CD4-positive, alpha-beta memory T cell (primary cell): ENCODE results near the gene BLTP1. TPM values are rescaled to one million over a fixed set of nuclear protein-coding genes. Genes with fewer than 3 reads are reported as not detected.
"Not testable (repeated sequence)": the region's sequence is repeated elsewhere in the genome, so short reads cannot be mapped to it uniquely, and the experiment has no call there.

Experiments
- CTCF ChIA-PET: fragments of 350-600 bp; sonication (Branson Sonifier 250); formaldehyde crosslinking; loops from one replicate; lab custom pipeline; 2021; ENCODE audit warnings: inconsistent platforms; ENCODE audit not compliant: partially characterized antibody; lab: Charles Lee
- POLR2A ChIA-PET: fragments of 350-600 bp; sonication (Branson Sonifier 250); formaldehyde crosslinking; loops from one replicate; lab custom pipeline; 2021; ENCODE audit not compliant: partially characterized antibody; lab: Charles Lee
- DNase-seq, 5 donors: peaks; one replicate each; pipeline versions ENCODE4 v3.0.0 to v3.0.0-alpha.2; 2020 to 2022; ENCODE audit warnings: mixed read lengths in 1 of 5
- H3K27ac ChIP-seq: one replicate; pipeline ENCODE4 v1.7.0; 2013; ENCODE audit warnings: low read depth, low read length
- H3K27me3 ChIP-seq: 2 replicates; pipeline ENCODE4 v1.7.0; 2013; ENCODE audit warnings: mild to moderate bottlenecking, low read length, moderate library complexity; ENCODE audit not compliant: insufficient read depth
- H3K36me3 ChIP-seq: 2 replicates; pipeline ENCODE4 v1.7.0; 2013; ENCODE audit warnings: mild to moderate bottlenecking, low read length, moderate library complexity; ENCODE audit not compliant: insufficient read depth
- H3K4me1 ChIP-seq: 2 replicates; pipeline ENCODE4 v1.7.0; 2013; ENCODE audit warnings: mild to moderate bottlenecking, low read length, moderate library complexity; ENCODE audit not compliant: insufficient read depth
- H3K4me3 ChIP-seq, 2 donors: one replicate each; pipeline ENCODE4 v1.7.0; 2013; ENCODE audit warnings: low read length in 2 of 2, mild to moderate bottlenecking in 1 of 2
- H3K9me3 ChIP-seq, 2 donors: one replicate each; pipeline ENCODE4 v1.7.0; 2013; ENCODE audit warnings: low read length in 2 of 2, control low read depth in 1 of 2; ENCODE audit not compliant: control insufficient read depth in 1 of 2
- H3K27ac Mint-ChIP-seq, 7 donors: one replicate each; pipeline ENCODE4 v1.8.0; 2020 to 2021; ENCODE audit warnings: mixed read lengths in 7 of 7, mild to moderate bottlenecking in 6 of 7, inconsistent platforms in 3 of 7, moderate library complexity in 3 of 7
- H3K27me3 Mint-ChIP-seq, 2 donors: one replicate each; pipeline ENCODE4 v1.8.0; 2020 to 2021; ENCODE audit warnings: mixed read lengths in 2 of 2
- H3K36me3 Mint-ChIP-seq, 2 donors: one replicate each; pipeline ENCODE4 v1.8.0; 2020 to 2021; ENCODE audit warnings: mixed read lengths in 2 of 2, inconsistent platforms in 1 of 2, mild to moderate bottlenecking in 1 of 2
- H3K4me1 Mint-ChIP-seq, 4 donors: one replicate each; pipeline ENCODE4 v1.8.0; 2020 to 2021; ENCODE audit warnings: mixed read lengths in 4 of 4, mild to moderate bottlenecking in 1 of 4
- H3K4me3 Mint-ChIP-seq, 8 donors: one replicate each; pipeline ENCODE4 v1.8.0; 2020 to 2021; ENCODE audit warnings: mixed read lengths in 8 of 8, mild to moderate bottlenecking in 7 of 8, moderate library complexity in 6 of 8, inconsistent platforms in 3 of 8
- H3K9me3 Mint-ChIP-seq, 8 donors: one replicate each; pipeline ENCODE4 v1.8.0; 2020 to 2021; ENCODE audit warnings: mixed read lengths in 8 of 8, mild to moderate bottlenecking in 5 of 8, inconsistent platforms in 3 of 8, moderate library complexity in 1 of 8
- intact Hi-C: fragments of 100-400 bp; cut with micrococcal nuclease; formaldehyde crosslinking; loops from one replicate; pipeline ENCODE4 v1.15.1; 2023
- polyA plus RNA-seq, 2 donors: library from polyadenylated mRNA; unstranded; fragments of 300-500 nt; fragmentation: Illumina TruSeq; gene quantifications; one replicate each; pipeline ENCODE4 v1.2.3, GENCODE V29; 2021
- total RNA-seq, 2 experiments: library from RNA; stranded (reverse); gene quantifications; one replicate each; pipeline ENCODE4 v1.2.3, GENCODE V29; 2021

Gene BLTP1, protein sequence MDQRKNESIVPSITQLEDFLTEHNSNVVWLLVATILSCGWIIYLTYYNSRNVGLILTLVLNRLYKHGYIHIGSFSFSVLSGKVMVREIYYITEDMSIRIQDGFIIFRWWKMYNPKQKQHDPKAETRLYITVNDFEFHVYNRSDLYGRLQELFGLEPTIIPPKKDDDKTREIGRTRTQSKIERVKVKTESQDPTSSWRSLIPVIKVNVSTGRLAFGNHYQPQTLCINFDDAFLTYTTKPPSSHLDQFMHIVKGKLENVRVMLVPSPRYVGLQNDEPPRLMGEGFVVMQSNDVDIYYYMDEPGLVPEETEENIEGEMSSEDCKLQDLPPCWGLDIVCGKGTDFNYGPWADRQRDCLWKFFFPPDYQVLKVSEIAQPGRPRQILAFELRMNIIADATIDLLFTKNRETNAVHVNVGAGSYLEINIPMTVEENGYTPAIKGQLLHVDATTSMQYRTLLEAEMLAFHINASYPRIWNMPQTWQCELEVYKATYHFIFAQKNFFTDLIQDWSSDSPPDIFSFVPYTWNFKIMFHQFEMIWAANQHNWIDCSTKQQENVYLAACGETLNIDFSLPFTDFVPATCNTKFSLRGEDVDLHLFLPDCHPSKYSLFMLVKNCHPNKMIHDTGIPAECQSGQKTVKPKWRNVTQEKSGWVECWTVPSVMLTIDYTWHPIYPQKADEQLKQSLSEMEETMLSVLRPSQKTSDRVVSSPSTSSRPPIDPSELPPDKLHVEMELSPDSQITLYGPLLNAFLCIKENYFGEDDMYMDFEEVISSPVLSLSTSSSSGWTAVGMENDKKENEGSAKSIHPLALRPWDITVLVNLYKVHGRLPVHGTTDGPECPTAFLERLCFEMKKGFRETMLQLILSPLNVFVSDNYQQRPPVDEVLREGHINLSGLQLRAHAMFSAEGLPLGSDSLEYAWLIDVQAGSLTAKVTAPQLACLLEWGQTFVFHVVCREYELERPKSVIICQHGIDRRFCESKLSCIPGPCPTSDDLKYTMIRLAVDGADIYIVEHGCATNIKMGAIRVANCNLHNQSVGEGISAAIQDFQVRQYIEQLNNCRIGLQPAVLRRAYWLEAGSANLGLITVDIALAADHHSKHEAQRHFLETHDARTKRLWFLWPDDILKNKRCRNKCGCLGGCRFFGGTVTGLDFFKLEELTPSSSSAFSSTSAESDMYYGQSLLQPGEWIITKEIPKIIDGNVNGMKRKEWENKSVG (N-terminal part only)
- total RNA-seq (10 to 100 TPM; 83.9 to 87.5 TPM), polyA plus RNA-seq (10 to 100 TPM in 1 of 2 donors, 1 to 10 TPM in 1; 3.5 to 12.4 TPM)

DNA sequence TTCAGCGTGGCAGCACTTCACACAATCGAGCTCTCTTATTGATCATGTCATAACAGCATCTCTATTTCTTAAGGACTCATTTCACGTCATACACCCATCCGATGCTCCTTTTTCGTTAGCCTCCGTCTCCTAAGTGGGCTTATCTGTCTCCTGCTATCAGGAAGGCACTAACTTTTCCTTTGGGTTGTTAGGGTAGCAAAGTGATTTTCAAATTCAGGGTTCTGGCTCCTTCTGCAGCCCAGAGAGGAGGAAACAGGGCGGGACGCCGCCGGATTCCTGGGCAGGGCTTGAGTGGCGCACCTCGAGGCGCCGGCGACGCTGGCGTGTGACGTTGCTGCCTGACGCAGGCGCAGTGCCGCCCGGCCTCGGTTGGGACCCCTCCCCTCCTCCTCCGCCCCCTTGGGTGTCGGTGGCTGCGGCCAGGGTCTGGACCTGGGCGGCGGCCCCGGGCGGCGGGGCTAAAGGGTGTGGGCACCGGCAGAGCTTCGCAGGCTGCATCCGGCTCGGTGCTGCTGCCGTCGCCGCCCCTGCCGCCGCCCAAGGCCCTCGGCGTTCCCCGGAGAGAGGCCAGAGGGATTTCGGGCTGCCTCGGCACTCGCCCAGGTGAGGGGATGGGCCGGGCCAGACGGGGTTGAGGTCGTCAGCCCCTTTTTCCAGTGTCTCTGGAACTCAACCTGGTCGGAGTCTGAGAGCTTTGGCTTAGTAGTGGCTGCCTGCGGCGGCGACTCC is at the start of gene BLTP1:
Gene BLTP1 (plus strand): TSS at position 350 of the 729 bp plus-strand sequence. CDS start 18,317 bp downstream, outside the sequence.
- Histone ChIP-seq H3K4me3 (peak within 1 kb of the TSS; percentile 73 to 92), H3K36me3 (peaks cover 7% of the 10 kb centered on the region), H3K9me3 (no peaks in the 10 kb centered on the region), H3K4me1 (peaks cover 63% of the 10 kb centered on the region), H3K27ac (peak within 1 kb of the TSS; percentile 85), H3K27me3 (no peaks in the 10 kb centered on the region)
- H3K27me3 Mint-ChIP-seq: no peaks in the 10 kb centered on the region
- DNase-seq: peak; percentile 85 to 89 (median 88)
- intact Hi-C loops: loop anchor here (1.0 to 10.0 kb wide), 7 partner anchors 21 to 580 kb away; partner anchors contain the start of genes BBS12, BBS7 and CCNA2
- peak within 1 kb of the TSS; percentile 92 to 100 (median 96) for H3K4me3 Mint-ChIP-seq
- H3K36me3 Mint-ChIP-seq: peaks cover 15 to 30% of the 10 kb centered on the region in 2 donors
- CTCF ChIA-PET: interaction anchor here (0.6 to 1.2 kb wide), 2 partner anchors 17 to 21 kb away, joined by 3 to 4 read pairs; no protein-coding TSS in a partner anchor
- peaks cover 51 to 84% (median 64%) of the 10 kb centered on the region in 4 donors for H3K4me1 Mint-ChIP-seq
- POLR2A ChIA-PET: interaction anchor here (0.9 to 5.3 kb wide), 12 partner anchors 8 to 351 kb away, joined by 3 to 40 read pairs (median 3); partner anchors contain the start of genes BBS7 and EXOSC9
- peak within 1 kb of the TSS; percentile 92 to 100 (median 99) for H3K27ac Mint-ChIP-seq
- peaks cover 0 to 2% (median 0%) of the 10 kb centered on the region in 8 donors for H3K9me3 Mint-ChIP-seq

DNA sequence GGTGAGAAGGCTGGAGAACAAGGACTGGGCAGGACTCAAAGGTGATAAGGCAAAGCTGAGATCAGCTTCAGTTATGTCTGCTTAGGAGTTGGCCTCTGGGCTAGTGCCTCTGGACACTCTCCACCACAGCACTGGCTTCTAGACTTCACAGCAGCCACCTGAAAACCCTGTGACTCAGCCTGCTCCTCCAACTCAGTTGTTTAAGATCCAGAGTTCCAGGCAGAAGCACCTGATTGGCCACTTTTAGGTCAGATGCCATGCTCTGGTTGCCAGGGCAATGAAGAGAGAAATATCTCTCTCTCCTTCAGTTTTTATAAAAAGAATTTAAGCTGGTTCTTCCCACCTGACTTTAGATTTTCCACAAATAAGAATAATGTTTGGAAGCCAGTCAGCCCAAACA is 47.9 kb upstream of the BLTP1 start:
- Histone ChIP-seq H3K27me3 (no peaks in the 10 kb centered on the region), H3K9me3 (no peaks in the 10 kb centered on the region), H3K27ac (no peak overlapping the region), H3K36me3 (no peaks in the 10 kb centered on the region), H3K4me3 (no peak overlapping the region), H3K4me1 (no peaks in the 10 kb centered on the region)
- no peak overlapping the region for H3K4me3 Mint-ChIP-seq
- DNase-seq: no peak
- no peaks in the 10 kb centered on the region for H3K36me3 Mint-ChIP-seq
- CTCF ChIA-PET: no interaction called here
- H3K9me3 Mint-ChIP-seq: no peaks in the 10 kb centered on the region
- POLR2A ChIA-PET: interaction anchor here (1.7 kb wide), 1 partner anchor 48 kb away, joined by 4 read pairs; the partner anchor contains the start of gene BLTP1
- no peak overlapping the region for H3K27ac Mint-ChIP-seq
- peaks cover 0 to 5% of the 10 kb centered on the region in 2 donors for H3K27me3 Mint-ChIP-seq
- intact Hi-C loops: no loop called here
- H3K4me1 Mint-ChIP-seq: peaks cover 3 to 14% (median 8%) of the 10 kb centered on the region in 4 donors

DNA sequence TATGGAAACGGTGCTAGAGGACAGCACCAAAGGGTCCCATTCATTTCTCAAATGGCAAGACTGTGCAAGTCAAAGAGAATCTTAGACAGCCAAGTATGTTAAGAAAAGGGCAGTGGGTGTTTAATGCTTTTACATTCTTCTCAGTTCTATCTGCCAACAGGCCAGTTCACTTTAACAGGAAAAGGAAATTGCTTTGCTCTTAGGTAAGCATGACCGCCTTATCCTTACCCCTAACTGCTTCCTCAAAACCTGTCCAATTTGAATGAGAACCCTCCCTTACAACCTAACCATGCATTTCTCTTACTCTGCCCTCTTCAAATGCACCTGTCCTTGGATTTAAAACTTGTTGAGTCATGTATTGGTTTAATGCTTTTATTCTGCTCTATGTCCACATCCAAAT is 44.5 kb upstream of the BLTP1 start:
- Mint-ChIP-seq H3K36me3 (no peaks in the 10 kb centered on the region), H3K9me3 (no peaks in the 10 kb centered on the region), H3K27me3 (peaks cover 0 to 2% of the 10 kb centered on the region in 2 donors), H3K4me1 (peaks cover 3 to 14% (median 8%) of the 10 kb centered on the region in 4 donors), H3K4me3 (peak overlapping the region in 1 of 8 donors; percentile 23), H3K27ac (peak overlapping the region in 1 of 7 donors; percentile 14)
- Histone ChIP-seq H3K9me3 (no peaks in the 10 kb centered on the region), H3K27me3 (no peaks in the 10 kb centered on the region), H3K4me1 (no peaks in the 10 kb centered on the region), H3K27ac (no peak overlapping the region), H3K4me3 (no peak overlapping the region), H3K36me3 (no peaks in the 10 kb centered on the region)
- CTCF ChIA-PET: no interaction called here
- no peak for DNase-seq
- POLR2A ChIA-PET: no interaction called here
- intact Hi-C loops: no loop called here

DNA sequence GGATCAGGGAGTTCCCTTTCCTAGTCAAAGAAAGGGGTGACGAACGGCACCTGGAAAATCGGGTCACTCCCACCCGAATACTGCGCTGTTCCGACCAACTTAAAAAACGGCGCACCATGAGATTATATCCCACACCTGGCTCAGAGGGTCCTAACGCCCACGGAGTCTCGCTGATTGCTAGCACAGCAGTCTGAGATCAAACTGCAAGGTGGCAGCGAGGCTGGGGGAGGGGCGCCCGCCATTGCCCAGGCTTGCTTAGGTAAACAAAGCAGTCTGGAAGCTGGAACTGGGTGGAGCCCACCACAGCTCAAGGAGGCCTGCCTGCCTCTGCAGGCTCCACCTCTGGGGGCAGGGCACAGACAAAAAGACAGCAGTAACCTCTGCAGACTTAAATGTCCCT is 41.8 kb upstream of the BLTP1 start:
- intact Hi-C loops, DNase-seq, H3K27me3 Mint-ChIP-seq, H3K4me1 ChIP-seq, H3K27me3 ChIP-seq, H3K27ac ChIP-seq, H3K36me3 ChIP-seq, H3K4me3 Mint-ChIP-seq, H3K36me3 Mint-ChIP-seq, CTCF ChIA-PET, H3K4me3 ChIP-seq, H3K27ac Mint-ChIP-seq, H3K9me3 Mint-ChIP-seq, POLR2A ChIA-PET, H3K9me3 ChIP-seq: not testable (repeated sequence)
- peaks cover 3 to 14% (median 8%) of the 10 kb centered on the region in 4 donors for H3K4me1 Mint-ChIP-seq

DNA sequence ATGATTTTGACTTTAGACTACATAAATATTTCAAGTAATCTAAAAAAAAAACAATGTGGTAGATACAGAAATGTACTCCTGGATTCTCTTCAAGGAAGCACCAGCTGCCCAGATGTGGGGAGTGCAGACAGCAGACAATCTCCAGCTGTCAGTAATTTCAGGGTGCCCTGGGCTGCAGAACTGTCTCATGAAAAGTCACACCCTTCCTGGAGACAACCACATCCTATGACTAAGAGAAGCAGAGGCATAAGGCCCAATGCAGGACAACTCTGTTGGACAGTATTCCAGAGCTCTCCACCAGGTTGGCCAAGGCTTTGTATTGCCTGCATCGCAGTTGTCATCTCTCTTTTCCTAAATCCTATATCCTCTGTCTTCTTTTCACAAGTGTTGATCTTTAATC is 34.4 kb upstream of the BLTP1 start:
- ChIA-PET POLR2A (interaction anchor here (0.8 to 1.7 kb wide), 7 partner anchors 9 to 1289 kb away, joined by 3 to 21 read pairs (median 4); partner anchors contain the start of gene BLTP1), CTCF (interaction anchor here (1.4 kb wide), 1 partner anchor 13 kb away, joined by 6 read pairs; no protein-coding TSS in a partner anchor)
- Mint-ChIP-seq H3K4me1 (peaks cover 20 to 29% (median 24%) of the 10 kb centered on the region in 4 donors), H3K4me3 (peak overlapping the region in 7 of 8 donors; percentile 15 to 73 (median 40)), H3K9me3 (peaks cover 2 to 16% (median 12%) of the 10 kb centered on the region in 8 donors), H3K27ac (peak overlapping the region; percentile 24 to 93 (median 67)), H3K27me3 (no peaks in the 10 kb centered on the region), H3K36me3 (peaks cover 4 to 10% of the 10 kb centered on the region in 2 donors)
- intact Hi-C loops: loop anchor here (5.0 kb wide), 1 partner anchor 35 kb away; the partner anchor contains the start of gene BLTP1
- peak; percentile 18 to 48 (median 24) for DNase-seq
- Histone ChIP-seq H3K4me3 (no peak overlapping the region), H3K4me1 (peaks cover 25% of the 10 kb centered on the region), H3K27ac (no peak overlapping the region), H3K27me3 (no peaks in the 10 kb centered on the region), H3K9me3 (no peaks in the 10 kb centered on the region), H3K36me3 (no peaks in the 10 kb centered on the region)

DNA sequence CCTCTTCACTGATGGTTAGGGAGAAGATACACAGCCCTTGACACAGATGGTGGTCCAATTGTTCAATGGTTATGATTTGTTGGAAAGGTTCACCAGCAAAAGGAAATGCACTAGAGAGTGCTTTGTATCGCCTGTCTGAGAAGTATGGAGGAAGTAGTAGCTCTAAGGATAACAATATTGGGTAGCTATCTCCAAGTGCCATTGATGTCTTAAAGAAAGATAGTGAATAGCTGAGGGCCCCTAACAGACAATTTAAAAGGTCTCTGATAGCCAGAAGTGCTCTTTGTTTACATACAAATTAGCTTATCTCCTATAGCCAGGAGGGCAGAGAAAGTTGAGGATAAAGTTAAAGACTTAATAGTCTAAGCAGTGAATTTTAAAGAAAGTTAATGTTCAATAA is 33.9 kb upstream of the BLTP1 start:
- Histone ChIP-seq H3K36me3 (no peaks in the 10 kb centered on the region), H3K9me3 (no peaks in the 10 kb centered on the region), H3K4me1 (peaks cover 25% of the 10 kb centered on the region), H3K27me3 (no peaks in the 10 kb centered on the region), H3K27ac (no peak overlapping the region), H3K4me3 (no peak overlapping the region)
- peak overlapping the region in 6 of 8 donors; percentile 15 to 73 (median 47) for H3K4me3 Mint-ChIP-seq
- no peak for DNase-seq
- no peaks in the 10 kb centered on the region for H3K27me3 Mint-ChIP-seq
- ChIA-PET POLR2A (interaction anchor here (0.8 to 1.7 kb wide), 7 partner anchors 9 to 1289 kb away, joined by 3 to 21 read pairs (median 4); partner anchors contain the start of gene BLTP1), CTCF (interaction anchor here (1.4 kb wide), 1 partner anchor 12 kb away, joined by 6 read pairs; no protein-coding TSS in a partner anchor)
- peaks cover 20 to 29% (median 24%) of the 10 kb centered on the region in 4 donors for H3K4me1 Mint-ChIP-seq
- peaks cover 5 to 10% of the 10 kb centered on the region in 2 donors for H3K36me3 Mint-ChIP-seq
- peak overlapping the region; percentile 24 to 93 (median 67) for H3K27ac Mint-ChIP-seq
- intact Hi-C loops: loop anchor here (5.0 kb wide), 1 partner anchor 34 kb away; the partner anchor contains the start of gene BLTP1
- H3K9me3 Mint-ChIP-seq: peaks cover 2 to 21% (median 15%) of the 10 kb centered on the region in 8 donors
